ENCODE data around the gene ANKDD1A.

Gene ANKDD1A

GRCh38 chr15:64895285-64896065 is 16.2 kb upstream of the ANKDD1A start:
- DNase-seq (ENCODE audit: low spot score): no peak

GRCh38 chr15:64896371-64897069 is 15.2 kb upstream of the ANKDD1A start:
- DNase-seq (ENCODE audit: low spot score): no peak

- no peak for DNase-seq (ENCODE audit: low spot score)
Measured at GRCh38 chr15:64897345-64897985, 14.2 kb upstream of the ANKDD1A start.

- no peak for DNase-seq (ENCODE audit: low spot score)
Measured at GRCh38 chr15:64898406-64898805, 13.3 kb upstream of the ANKDD1A start.

- no peak for DNase-seq (ENCODE audit: low spot score)
Measured at GRCh38 chr15:64901141-64901540, 10.6 kb upstream of the ANKDD1A start.

- DNase-seq (ENCODE audit: low spot score): no peak
Measured at GRCh38 chr15:64901914-64902313, 9.8 kb upstream of the ANKDD1A start.

GRCh38 chr15:64902863-64903262 is 8.8 kb upstream of the ANKDD1A start:
- DNase-seq (ENCODE audit: low spot score): no peak

GRCh38 chr15:64903326-64903950 is 8.3 kb upstream of the ANKDD1A start:
- no peak for DNase-seq (ENCODE audit: low spot score)

- no peak for DNase-seq (ENCODE audit: low spot score)
Measured at GRCh38 chr15:64904189-64904588, 7.5 kb upstream of the ANKDD1A start.

GRCh38 chr15:64905119-64905831 is 6.4 kb upstream of the ANKDD1A start:
- DNase-seq (ENCODE audit: low spot score): no peak

- DNase-seq (ENCODE audit: low spot score): no peak
Measured at GRCh38 chr15:64905941-64906340, 5.8 kb upstream of the ANKDD1A start.

- no peak for DNase-seq (ENCODE audit: low spot score)
Measured at GRCh38 chr15:64906402-64906801, 5.3 kb upstream of the ANKDD1A start.

GRCh38 chr15:64907991-64908390 is 3.7 kb upstream of the ANKDD1A start:
- DNase-seq (ENCODE audit: low spot score): no peak

GRCh38 chr15:64909546-64909945 is 2.2 kb upstream of the ANKDD1A start:
- DNase-seq (ENCODE audit: low spot score): no peak

GRCh38 chr15:64912379-64913325 is 950 bp downstream of the ANKDD1A start:
- DNase-seq (ENCODE audit: low spot score): no peak

- no peak for DNase-seq (ENCODE audit: low spot score)
Measured at GRCh38 chr15:64915518-64916227, 4.0 kb downstream of the ANKDD1A start.

- DNase-seq (ENCODE audit: low spot score): no peak
Measured at GRCh38 chr15:64916365-64916764, 4.7 kb downstream of the ANKDD1A start.

GRCh38 chr15:64917211-64917610 is 5.5 kb downstream of the ANKDD1A start:
- no peak for DNase-seq (ENCODE audit: low spot score)

- no peak for DNase-seq (ENCODE audit: low spot score)
Measured at GRCh38 chr15:64919721-64920120, 8.0 kb downstream of the ANKDD1A start.

- DNase-seq (ENCODE audit: low spot score): peak; percentile 13
Measured at GRCh38 chr15:64921711-64922110, 10.0 kb downstream of the ANKDD1A start.
